ENCODE results near the gene CDH8. TPM values are rescaled to one million over a fixed set of nuclear protein-coding genes. Genes with fewer than 3 reads are reported as not detected.

Gene CDH8
- total RNA-seq, 1 experiment from 2014 or later = 1.7 TPM

- ChIA-PET POLR2A (no interaction called here), CTCF (no interaction called here)
- Mint-ChIP-seq H3K9me3 (ENCODE audit: unreplicated experiment) (peaks cover 9% of the 10 kb centered on the region), H3K27ac (ENCODE audit: unreplicated experiment) (no peak overlapping the region), H3K4me1 (ENCODE audit: low read depth, unreplicated experiment) (no peaks in the 10 kb centered on the region), H3K36me3 (ENCODE audit: insufficient read depth, unreplicated experiment) (no peaks in the 10 kb centered on the region), H3K27me3 (ENCODE audit: insufficient read depth, unreplicated experiment) (no peaks in the 10 kb centered on the region), H3K4me3 (ENCODE audit: unreplicated experiment) (no peak overlapping the region)
- H3K27me3 ChIP-seq (replicated peaks; ENCODE audit: control insufficient read depth, insufficient read depth, low read length) = no peaks in the 10 kb centered on the region
- BruUV-seq (replicated peaks) = no TSS peak
- no peak overlapping the region for H3K4me3 ChIP-seq (ENCODE audit: low read depth, low read length)
- no peaks in the 10 kb centered on the region for H3K9me3 ChIP-seq
- no peak for TF ChIP-seq CTCF (IDR thresholded peaks at IDR 0.05; ENCODE audit: insufficient read depth in 1 of 2, low read depth in 1 of 2, low read length in 1 of 2, severe bottlenecking in 1 of 2, unreplicated experiment in 1 of 2)
- H3K4me1 ChIP-seq = no peaks in the 10 kb centered on the region
- intact Hi-C loops (cut with micrococcal nuclease; ENCODE audit: unreplicated experiment) = no loop called here
- DNase-seq = no peak
- no peaks in the 10 kb centered on the region for H3K36me3 ChIP-seq (ENCODE audit: control insufficient read depth, insufficient read depth, low read length)
Measured at GRCh38 chr16:61763013-61763412, 273.2 kb downstream of the CDH8 start.

- no peak overlapping the region for H3K27ac Mint-ChIP-seq (ENCODE audit: unreplicated experiment)
- ChIA-PET CTCF (no interaction called here), POLR2A (no interaction called here)
- peaks cover 8% of the 10 kb centered on the region for H3K9me3 Mint-ChIP-seq (ENCODE audit: unreplicated experiment)
- no peaks in the 10 kb centered on the region for H3K36me3 ChIP-seq (ENCODE audit: control insufficient read depth, insufficient read depth, low read length)
- no peaks in the 10 kb centered on the region; the same call in 1 of the 2 replicates for H3K4me1 ChIP-seq
- no peaks in the 10 kb centered on the region for H3K4me1 Mint-ChIP-seq (ENCODE audit: low read depth, unreplicated experiment)
- intact Hi-C loops (cut with micrococcal nuclease; ENCODE audit: unreplicated experiment) = no loop called here
- H3K36me3 Mint-ChIP-seq (ENCODE audit: insufficient read depth, unreplicated experiment) = no peaks in the 10 kb centered on the region
- no peaks in the 10 kb centered on the region for H3K27me3 ChIP-seq (replicated peaks; ENCODE audit: control insufficient read depth, insufficient read depth, low read length)
- no peak overlapping the region for H3K4me3 ChIP-seq (ENCODE audit: low read depth, low read length)
- TF ChIP-seq CTCF (IDR thresholded peaks at IDR 0.05; ENCODE audit: insufficient read depth in 1 of 2, low read depth in 1 of 2, low read length in 1 of 2, severe bottlenecking in 1 of 2, unreplicated experiment in 1 of 2) = no peak
- no peak for DNase-seq
- H3K9me3 ChIP-seq = no peaks in the 10 kb centered on the region
- H3K4me3 Mint-ChIP-seq (ENCODE audit: unreplicated experiment) = no peak overlapping the region
- BruUV-seq (replicated peaks) = no TSS peak
- peaks cover 3% of the 10 kb centered on the region for H3K27me3 Mint-ChIP-seq (ENCODE audit: insufficient read depth, unreplicated experiment)
Measured at GRCh38 chr16:61730997-61731396, 305.2 kb downstream of the CDH8 start.

GRCh38 chr16:61726701-61727100 is 309.5 kb downstream of the CDH8 start:
- no peak for DNase-seq
- no peak overlapping the region for H3K4me3 Mint-ChIP-seq (ENCODE audit: unreplicated experiment)
- no TSS peak for BruUV-seq (replicated peaks)
- intact Hi-C loops (cut with micrococcal nuclease; ENCODE audit: unreplicated experiment) = loop anchor here (10.0 kb wide), 1 partner anchor 62 kb away; no protein-coding TSS in a partner anchor
- no peak for TF ChIP-seq CTCF (IDR thresholded peaks at IDR 0.05; ENCODE audit: insufficient read depth in 1 of 2, low read depth in 1 of 2, low read length in 1 of 2, severe bottlenecking in 1 of 2, unreplicated experiment in 1 of 2)
- H3K36me3 ChIP-seq (ENCODE audit: control insufficient read depth, insufficient read depth, low read length) = no peaks in the 10 kb centered on the region
- H3K4me1 Mint-ChIP-seq (ENCODE audit: low read depth, unreplicated experiment) = no peaks in the 10 kb centered on the region
- no peak overlapping the region for H3K27ac Mint-ChIP-seq (ENCODE audit: unreplicated experiment)
- H3K9me3 ChIP-seq = no peaks in the 10 kb centered on the region
- ChIA-PET CTCF (no interaction called here), POLR2A (no interaction called here)
- H3K9me3 Mint-ChIP-seq (ENCODE audit: unreplicated experiment) = no peaks in the 10 kb centered on the region
- no peaks in the 10 kb centered on the region for H3K27me3 ChIP-seq (replicated peaks; ENCODE audit: control insufficient read depth, insufficient read depth, low read length)
- no peaks in the 10 kb centered on the region; the same call in 1 of the 2 replicates for H3K4me1 ChIP-seq
- peaks cover 3% of the 10 kb centered on the region for H3K27me3 Mint-ChIP-seq (ENCODE audit: insufficient read depth, unreplicated experiment)
- no peaks in the 10 kb centered on the region for H3K36me3 Mint-ChIP-seq (ENCODE audit: insufficient read depth, unreplicated experiment)
- no peak overlapping the region for H3K4me3 ChIP-seq (ENCODE audit: low read depth, low read length)

All from Caco-2 (cell line).